GM23338 (cell line): ENCODE data around the gene MRPL44. TPM values are rescaled to one million over a fixed set of nuclear protein-coding genes. Genes with fewer than 3 reads are reported as not detected.

Source experiments
- ATAC-seq: fragments of 200-7000 bp; cut with Tn5 transposase; 3 replicates; pipeline ENCODE4 v1.9.1; 2020
- DNase-seq: peaks from one replicate; pipeline ENCODE4 v3.0.0-alpha.2; 2015; ENCODE audit warnings: low spot score
- H2AFZ ChIP-seq: fragments of 200-600 bp; sonication (generic); 2 replicates; pipeline ENCODE4 v1.8.0; 2016; ENCODE audit warnings: antibody characterized with exemption, mild to moderate bottlenecking, moderate library complexity
- H3F3A ChIP-seq: fragments of 200-600 bp; sonication (generic); replicated peaks from 2 replicates; pipeline ENCODE4 v1.8.0; 2017; ENCODE audit warnings: antibody characterized with exemption, mixed run types, low read depth
- H3K27ac ChIP-seq: fragments of 200-600 bp; sonication (generic); 2 replicates; pipeline ENCODE4 v1.6.1; 2016; ENCODE audit warnings: low read depth
- H3K27me3 ChIP-seq: fragments of 200-600 bp; sonication (generic); 2 replicates; pipeline ENCODE4 v1.8.0; 2016; ENCODE audit warnings: mild to moderate bottlenecking, mixed run types, moderate library complexity; ENCODE audit not compliant: insufficient read depth
- H3K36me3 ChIP-seq: fragments of 200-600 bp; sonication (generic); 2 replicates; pipeline ENCODE4 v1.8.0; 2016; ENCODE audit warnings: mild to moderate bottlenecking; ENCODE audit not compliant: insufficient read depth
- H3K4me1 ChIP-seq: fragments of 200-600 bp; sonication (generic); 2 replicates; pipeline ENCODE4 v1.8.0; 2016; ENCODE audit warnings: mild to moderate bottlenecking, moderate library complexity; ENCODE audit not compliant: insufficient read depth
- H3K4me2 ChIP-seq: fragments of 200-600 bp; sonication (generic); 2 replicates; pipeline ENCODE4 v1.7.1; 2017; ENCODE audit warnings: mixed run types
- H3K4me3 ChIP-seq: fragments of 200-600 bp; sonication (generic); 2 replicates; pipeline ENCODE4 v1.6.1; 2016; ENCODE audit warnings: mixed run types
- H3K79me2 ChIP-seq: fragments of 200-600 bp; sonication (generic); replicated peaks from 2 replicates; pipeline ENCODE4 v1.8.0; 2017; ENCODE audit warnings: mild to moderate bottlenecking; ENCODE audit not compliant: insufficient read depth
- H3K9me2 ChIP-seq: fragments of 200-600 bp; sonication (generic); 2 replicates; pipeline ENCODE4 v1.8.0; 2017; ENCODE audit not compliant: insufficient read depth
- H4K20me1 ChIP-seq: fragments of 200-600 bp; sonication (generic); replicated peaks from 2 replicates; pipeline ENCODE4 v1.8.0; 2017; ENCODE audit warnings: mild to moderate bottlenecking; ENCODE audit not compliant: insufficient read depth
- H3K27ac Mint-ChIP-seq: 2 replicates; pipeline ENCODE4 v1.8.0; 2020; ENCODE audit warnings: inconsistent platforms, mild to moderate bottlenecking, moderate library complexity, mixed read lengths
- H3K27me3 Mint-ChIP-seq: 3 replicates; pipeline ENCODE4 v1.8.0; 2022; ENCODE audit warnings: low read depth, mild to moderate bottlenecking, moderate library complexity, mixed read lengths, inconsistent platforms; ENCODE audit not compliant: insufficient read depth, poor library complexity
- H3K36me3 Mint-ChIP-seq: 3 replicates; pipeline ENCODE4 v1.8.0; 2021; ENCODE audit warnings: low read depth, mild to moderate bottlenecking, inconsistent platforms, moderate library complexity, mixed read lengths
- H3K4me1 Mint-ChIP-seq: 3 replicates; pipeline ENCODE4 v1.8.0; 2020; ENCODE audit warnings: mild to moderate bottlenecking, inconsistent platforms, mixed read lengths
- H3K4me3 Mint-ChIP-seq: 3 replicates; pipeline ENCODE4 v1.8.0; 2021; ENCODE audit warnings: moderate library complexity, mild to moderate bottlenecking, inconsistent platforms, mixed read lengths
- H3K9me3 Mint-ChIP-seq: 3 replicates; pipeline ENCODE4 v1.8.0; 2020; ENCODE audit warnings: moderate library complexity, mild to moderate bottlenecking, inconsistent platforms, mixed read lengths
- CREB1 ChIP-seq: fragments of 250-450 bp; sonication (Bioruptor Pico); IDR thresholded peaks from 2 replicates; pipeline ENCODE4 v1.5.0; 2020; ENCODE audit warnings: low read depth, mild to moderate bottlenecking, moderate library complexity
- EZH2 ChIP-seq: fragments of 200-600 bp; sonication (generic); IDR thresholded peaks from one replicate; pipeline ENCODE4 v1.8.0; 2017; ENCODE audit warnings: antibody characterized with exemption, mild to moderate bottlenecking, low read depth; ENCODE audit not compliant: unreplicated experiment
- EZH2phosphoT487 ChIP-seq: fragments of 200-600 bp; sonication (generic); IDR thresholded peaks from one replicate; pipeline ENCODE4 v1.8.1; 2018; ENCODE audit warnings: antibody characterized with exemption; ENCODE audit not compliant: unreplicated experiment
- JUNB ChIP-seq: IDR thresholded peaks from one replicate; pipeline ENCODE4 v1.6.1; 2016; ENCODE audit warnings: antibody characterized with exemption; ENCODE audit not compliant: unreplicated experiment
- NANOG ChIP-seq: IDR thresholded peaks from 2 replicates; pipeline ENCODE4 v1.6.1; 2016; ENCODE audit warnings: antibody characterized with exemption, borderline replicate concordance
- POLR2AphosphoS5 ChIP-seq: IDR thresholded peaks from 2 replicates; pipeline ENCODE4 v1.6.1; 2016; ENCODE audit warnings: antibody characterized with exemption, low read depth
- STAT1 ChIP-seq: IDR thresholded peaks from one replicate; pipeline ENCODE4 v1.6.1; 2016; ENCODE audit warnings: antibody characterized with exemption; ENCODE audit not compliant: unreplicated experiment
- ZNF114 ChIP-seq: fragments of 250-450 bp; sonication (Bioruptor Pico); IDR thresholded peaks from 2 replicates; pipeline ENCODE4 v1.5.0; 2020; ENCODE audit warnings: mild to moderate bottlenecking, moderate library complexity
- polyA plus RNA-seq: library from polyadenylated mRNA; unstranded; fragments of >200 nt; fragmentation: Nextera tagmentation; extraction: Ambion mirVana; gene quantifications from 2 replicates; pipeline ENCODE4 v1.2.1, GENCODE V29; 2016
- total RNA-seq: library from RNA; depleted of rRNA; stranded (reverse); fragments of >200 nt; shearing (Covaris generic); gene quantifications from 2 replicates; pipeline ENCODE4 v1.2.3, GENCODE V29; 2014
- TF ChIP-seq, protein P1 (sequence below): IDR thresholded peaks from 2 replicates; pipeline ENCODE4 v1.6.1; 2016; ENCODE audit warnings: antibody characterized with exemption
- TF ChIP-seq, protein P2 (sequence below): IDR thresholded peaks from one replicate; pipeline ENCODE4 v1.6.1; 2018; ENCODE audit warnings: antibody characterized with exemption; ENCODE audit not compliant: unreplicated experiment
- TF ChIP-seq, protein P3 (sequence below), 2 experiments: fragments of 200-600 bp in 1 of 2; sonication (generic) in 1 of 2; conservative IDR thresholded peaks; 2 replicates each; pipeline versions ENCODE4 v1.5.1 to v1.6.1; 2016 to 2017; ENCODE audit warnings: antibody characterized with exemption in 2 of 2, low read depth in 2 of 2, mild to moderate bottlenecking in 2 of 2, moderate library complexity in 1 of 2
- TF ChIP-seq, protein P4 (sequence below): fragments of 250-450 bp; sonication (Bioruptor Pico); IDR thresholded peaks from 2 replicates; pipeline ENCODE4 v1.5.0; 2020; ENCODE audit warnings: mild to moderate bottlenecking, moderate library complexity

MRPL44 gene
- total and polyA plus RNA-seq, 2 experiments from 2014 or later, result 38.4 to 55.8 TPM

DNA sequence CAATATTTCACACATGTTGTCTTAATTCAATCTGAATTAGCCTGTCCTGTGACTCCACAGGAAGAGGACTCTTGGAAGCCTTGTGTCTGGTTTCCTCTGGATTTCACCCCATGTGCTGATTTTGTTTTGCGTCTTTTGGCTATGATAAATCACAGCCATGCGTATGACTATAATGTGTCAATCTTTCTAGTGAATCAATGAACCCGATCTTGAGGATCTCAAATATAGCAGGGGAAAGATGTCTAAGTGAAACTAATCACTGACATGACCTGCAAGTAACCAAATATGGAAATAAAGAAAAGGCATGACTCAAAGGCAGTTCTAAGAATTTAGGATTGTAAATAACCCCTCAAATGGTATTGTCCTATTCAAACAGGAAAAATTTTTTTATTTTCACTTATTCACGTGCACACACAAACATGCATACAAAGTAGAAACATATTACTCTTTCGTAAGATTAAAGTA, 20.4 kb upstream of the MRPL44 start:
- H3K4me2 ChIP-seq, result peak overlapping the region; percentile 71
- TF ChIP-seq, protein P1, sequence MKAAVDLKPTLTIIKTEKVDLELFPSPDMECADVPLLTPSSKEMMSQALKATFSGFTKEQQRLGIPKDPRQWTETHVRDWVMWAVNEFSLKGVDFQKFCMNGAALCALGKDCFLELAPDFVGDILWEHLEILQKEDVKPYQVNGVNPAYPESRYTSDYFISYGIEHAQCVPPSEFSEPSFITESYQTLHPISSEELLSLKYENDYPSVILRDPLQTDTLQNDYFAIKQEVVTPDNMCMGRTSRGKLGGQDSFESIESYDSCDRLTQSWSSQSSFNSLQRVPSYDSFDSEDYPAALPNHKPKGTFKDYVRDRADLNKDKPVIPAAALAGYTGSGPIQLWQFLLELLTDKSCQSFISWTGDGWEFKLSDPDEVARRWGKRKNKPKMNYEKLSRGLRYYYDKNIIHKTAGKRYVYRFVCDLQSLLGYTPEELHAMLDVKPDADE, result no peak
- TF ChIP-seq STAT1 (no peak), EZH2phosphoT487 (no peak), ZNF114 (CRISPR knock-in tag) (no peak), CREB1 (CRISPR knock-in tag) (no peak), EZH2 (no peak), NANOG (no peak), JUNB (no peak), POLR2AphosphoS5 (no peak)
- TF ChIP-seq, protein P2, sequence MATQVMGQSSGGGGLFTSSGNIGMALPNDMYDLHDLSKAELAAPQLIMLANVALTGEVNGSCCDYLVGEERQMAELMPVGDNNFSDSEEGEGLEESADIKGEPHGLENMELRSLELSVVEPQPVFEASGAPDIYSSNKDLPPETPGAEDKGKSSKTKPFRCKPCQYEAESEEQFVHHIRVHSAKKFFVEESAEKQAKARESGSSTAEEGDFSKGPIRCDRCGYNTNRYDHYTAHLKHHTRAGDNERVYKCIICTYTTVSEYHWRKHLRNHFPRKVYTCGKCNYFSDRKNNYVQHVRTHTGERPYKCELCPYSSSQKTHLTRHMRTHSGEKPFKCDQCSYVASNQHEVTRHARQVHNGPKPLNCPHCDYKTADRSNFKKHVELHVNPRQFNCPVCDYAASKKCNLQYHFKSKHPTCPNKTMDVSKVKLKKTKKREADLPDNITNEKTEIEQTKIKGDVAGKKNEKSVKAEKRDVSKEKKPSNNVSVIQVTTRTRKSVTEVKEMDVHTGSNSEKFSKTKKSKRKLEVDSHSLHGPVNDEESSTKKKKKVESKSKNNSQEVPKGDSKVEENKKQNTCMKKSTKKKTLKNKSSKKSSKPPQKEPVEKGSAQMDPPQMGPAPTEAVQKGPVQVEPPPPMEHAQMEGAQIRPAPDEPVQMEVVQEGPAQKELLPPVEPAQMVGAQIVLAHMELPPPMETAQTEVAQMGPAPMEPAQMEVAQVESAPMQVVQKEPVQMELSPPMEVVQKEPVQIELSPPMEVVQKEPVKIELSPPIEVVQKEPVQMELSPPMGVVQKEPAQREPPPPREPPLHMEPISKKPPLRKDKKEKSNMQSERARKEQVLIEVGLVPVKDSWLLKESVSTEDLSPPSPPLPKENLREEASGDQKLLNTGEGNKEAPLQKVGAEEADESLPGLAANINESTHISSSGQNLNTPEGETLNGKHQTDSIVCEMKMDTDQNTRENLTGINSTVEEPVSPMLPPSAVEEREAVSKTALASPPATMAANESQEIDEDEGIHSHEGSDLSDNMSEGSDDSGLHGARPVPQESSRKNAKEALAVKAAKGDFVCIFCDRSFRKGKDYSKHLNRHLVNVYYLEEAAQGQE, result no peak
- TF ChIP-seq, protein P3, sequence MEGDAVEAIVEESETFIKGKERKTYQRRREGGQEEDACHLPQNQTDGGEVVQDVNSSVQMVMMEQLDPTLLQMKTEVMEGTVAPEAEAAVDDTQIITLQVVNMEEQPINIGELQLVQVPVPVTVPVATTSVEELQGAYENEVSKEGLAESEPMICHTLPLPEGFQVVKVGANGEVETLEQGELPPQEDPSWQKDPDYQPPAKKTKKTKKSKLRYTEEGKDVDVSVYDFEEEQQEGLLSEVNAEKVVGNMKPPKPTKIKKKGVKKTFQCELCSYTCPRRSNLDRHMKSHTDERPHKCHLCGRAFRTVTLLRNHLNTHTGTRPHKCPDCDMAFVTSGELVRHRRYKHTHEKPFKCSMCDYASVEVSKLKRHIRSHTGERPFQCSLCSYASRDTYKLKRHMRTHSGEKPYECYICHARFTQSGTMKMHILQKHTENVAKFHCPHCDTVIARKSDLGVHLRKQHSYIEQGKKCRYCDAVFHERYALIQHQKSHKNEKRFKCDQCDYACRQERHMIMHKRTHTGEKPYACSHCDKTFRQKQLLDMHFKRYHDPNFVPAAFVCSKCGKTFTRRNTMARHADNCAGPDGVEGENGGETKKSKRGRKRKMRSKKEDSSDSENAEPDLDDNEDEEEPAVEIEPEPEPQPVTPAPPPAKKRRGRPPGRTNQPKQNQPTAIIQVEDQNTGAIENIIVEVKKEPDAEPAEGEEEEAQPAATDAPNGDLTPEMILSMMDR (conservative IDR thresholded peaks at IDR 0.05; ENCODE audit: low read depth in 2 of 2), result no peak
- TF ChIP-seq, protein P4, sequence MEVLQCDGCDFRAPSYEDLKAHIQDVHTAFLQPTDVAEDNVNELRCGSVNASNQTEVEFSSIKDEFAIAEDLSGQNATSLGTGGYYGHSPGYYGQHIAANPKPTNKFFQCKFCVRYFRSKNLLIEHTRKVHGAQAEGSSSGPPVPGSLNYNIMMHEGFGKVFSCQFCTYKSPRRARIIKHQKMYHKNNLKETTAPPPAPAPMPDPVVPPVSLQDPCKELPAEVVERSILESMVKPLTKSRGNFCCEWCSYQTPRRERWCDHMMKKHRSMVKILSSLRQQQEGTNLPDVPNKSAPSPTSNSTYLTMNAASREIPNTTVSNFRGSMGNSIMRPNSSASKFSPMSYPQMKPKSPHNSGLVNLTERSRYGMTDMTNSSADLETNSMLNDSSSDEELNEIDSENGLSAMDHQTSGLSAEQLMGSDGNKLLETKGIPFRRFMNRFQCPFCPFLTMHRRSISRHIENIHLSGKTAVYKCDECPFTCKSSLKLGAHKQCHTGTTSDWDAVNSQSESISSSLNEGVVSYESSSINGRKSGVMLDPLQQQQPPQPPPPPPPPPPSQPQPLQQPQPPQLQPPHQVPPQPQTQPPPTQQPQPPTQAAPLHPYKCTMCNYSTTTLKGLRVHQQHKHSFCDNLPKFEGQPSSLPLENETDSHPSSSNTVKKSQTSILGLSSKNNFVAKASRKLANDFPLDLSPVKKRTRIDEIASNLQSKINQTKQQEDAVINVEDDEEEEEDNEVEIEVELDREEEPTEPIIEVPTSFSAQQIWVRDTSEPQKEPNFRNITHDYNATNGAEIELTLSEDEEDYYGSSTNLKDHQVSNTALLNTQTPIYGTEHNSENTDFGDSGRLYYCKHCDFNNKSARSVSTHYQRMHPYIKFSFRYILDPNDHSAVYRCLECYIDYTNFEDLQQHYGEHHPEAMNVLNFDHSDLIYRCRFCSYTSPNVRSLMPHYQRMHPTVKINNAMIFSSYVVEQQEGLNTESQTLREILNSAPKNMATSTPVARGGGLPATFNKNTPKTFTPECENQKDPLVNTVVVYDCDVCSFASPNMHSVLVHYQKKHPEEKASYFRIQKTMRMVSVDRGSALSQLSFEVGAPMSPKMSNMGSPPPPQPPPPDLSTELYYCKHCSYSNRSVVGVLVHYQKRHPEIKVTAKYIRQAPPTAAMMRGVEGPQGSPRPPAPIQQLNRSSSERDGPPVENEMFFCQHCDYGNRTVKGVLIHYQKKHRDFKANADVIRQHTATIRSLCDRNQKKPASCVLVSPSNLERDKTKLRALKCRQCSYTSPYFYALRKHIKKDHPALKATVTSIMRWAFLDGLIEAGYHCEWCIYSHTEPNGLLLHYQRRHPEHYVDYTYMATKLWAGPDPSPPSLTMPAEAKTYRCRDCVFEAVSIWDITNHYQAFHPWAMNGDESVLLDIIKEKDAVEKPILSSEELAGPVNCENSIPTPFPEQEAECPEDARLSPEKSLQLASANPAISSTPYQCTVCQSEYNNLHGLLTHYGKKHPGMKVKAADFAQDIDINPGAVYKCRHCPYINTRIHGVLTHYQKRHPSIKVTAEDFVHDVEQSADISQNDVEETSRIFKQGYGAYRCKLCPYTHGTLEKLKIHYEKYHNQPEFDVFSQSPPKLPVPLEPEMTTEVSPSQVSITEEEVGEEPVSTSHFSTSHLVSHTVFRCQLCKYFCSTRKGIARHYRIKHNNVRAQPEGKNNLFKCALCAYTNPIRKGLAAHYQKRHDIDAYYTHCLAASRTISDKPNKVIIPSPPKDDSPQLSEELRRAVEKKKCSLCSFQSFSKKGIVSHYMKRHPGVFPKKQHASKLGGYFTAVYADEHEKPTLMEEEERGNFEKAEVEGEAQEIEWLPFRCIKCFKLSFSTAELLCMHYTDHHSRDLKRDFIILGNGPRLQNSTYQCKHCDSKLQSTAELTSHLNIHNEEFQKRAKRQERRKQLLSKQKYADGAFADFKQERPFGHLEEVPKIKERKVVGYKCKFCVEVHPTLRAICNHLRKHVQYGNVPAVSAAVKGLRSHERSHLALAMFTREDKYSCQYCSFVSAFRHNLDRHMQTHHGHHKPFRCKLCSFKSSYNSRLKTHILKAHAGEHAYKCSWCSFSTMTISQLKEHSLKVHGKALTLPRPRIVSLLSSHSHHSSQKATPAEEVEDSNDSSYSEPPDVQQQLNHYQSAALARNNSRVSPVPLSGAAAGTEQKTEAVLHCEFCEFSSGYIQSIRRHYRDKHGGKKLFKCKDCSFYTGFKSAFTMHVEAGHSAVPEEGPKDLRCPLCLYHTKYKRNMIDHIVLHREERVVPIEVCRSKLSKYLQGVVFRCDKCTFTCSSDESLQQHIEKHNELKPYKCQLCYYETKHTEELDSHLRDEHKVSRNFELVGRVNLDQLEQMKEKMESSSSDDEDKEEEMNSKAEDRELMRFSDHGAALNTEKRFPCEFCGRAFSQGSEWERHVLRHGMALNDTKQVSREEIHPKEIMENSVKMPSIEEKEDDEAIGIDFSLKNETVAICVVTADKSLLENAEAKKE (CRISPR knock-in tag), result no peak
- H3K27ac ChIP-seq, result peak overlapping the region; percentile 78
- no peaks in the 10 kb centered on the region for H3K9me3 Mint-ChIP-seq
- H3K36me3 Mint-ChIP-seq, result peaks cover 19% of the 10 kb centered on the region
- H2AFZ ChIP-seq, result no peak overlapping the region
- no peaks in the 10 kb centered on the region; the same call in 1 of the 2 replicates for H4K20me1 ChIP-seq
- H3K4me3 ChIP-seq, result peak overlapping the region; percentile 41
- peak overlapping the region; percentile 41 for H3K27ac Mint-ChIP-seq
- ATAC-seq (no peak), DNase-seq (no peak)
- H3K4me1 ChIP-seq, result peaks cover 71% of the 10 kb centered on the region
- H3F3A ChIP-seq, result no peaks in the 10 kb centered on the region
- peaks cover 97% of the 10 kb centered on the region for H3K79me2 ChIP-seq
- H3K4me3 Mint-ChIP-seq, result no peak overlapping the region; the same call in 2 of the 3 replicates
- H3K27me3 ChIP-seq, result no peaks in the 10 kb centered on the region
- peaks cover 66% of the 10 kb centered on the region for H3K4me1 Mint-ChIP-seq
- no peaks in the 10 kb centered on the region for H3K36me3 ChIP-seq
- no peaks in the 10 kb centered on the region for H3K9me2 ChIP-seq
- H3K27me3 Mint-ChIP-seq, result peaks cover 8% of the 10 kb centered on the region
